GM19099 (cell line): ENCODE results near the gene CBFA2T3.

Experiments
- POLR2A ChIP-seq: IDR thresholded peaks from 3 replicates; pipeline ENCODE4 v1.6.1; 2011; ENCODE audit warnings: low read depth; ENCODE audit not compliant: insufficient read length; ENCODE audit errors: extremely low read depth

CBFA2T3 gene

DNA sequence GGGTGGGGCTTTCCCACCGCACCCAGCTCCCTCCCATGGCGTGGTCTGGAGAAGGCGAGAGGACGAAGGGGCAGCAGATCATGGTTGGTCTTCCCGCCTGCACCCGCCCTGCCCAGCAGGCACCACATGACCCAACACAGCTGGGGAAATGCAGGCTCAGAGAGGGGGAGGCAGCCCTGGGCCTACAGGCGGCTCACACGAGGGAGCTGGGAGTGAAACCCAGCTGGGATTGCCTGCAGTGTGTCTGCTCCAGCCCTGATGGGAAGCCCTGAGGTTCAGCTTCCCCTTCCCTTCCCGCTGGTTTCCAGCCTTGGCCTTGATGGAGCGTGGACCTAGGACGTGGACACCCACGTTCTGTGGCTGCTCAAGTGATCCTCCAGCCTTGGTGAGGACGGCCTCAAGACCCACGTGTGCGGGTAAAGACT lies 90.6 kb downstream of the CBFA2T3 start:
- TF ChIP-seq POLR2A = no peak

DNA sequence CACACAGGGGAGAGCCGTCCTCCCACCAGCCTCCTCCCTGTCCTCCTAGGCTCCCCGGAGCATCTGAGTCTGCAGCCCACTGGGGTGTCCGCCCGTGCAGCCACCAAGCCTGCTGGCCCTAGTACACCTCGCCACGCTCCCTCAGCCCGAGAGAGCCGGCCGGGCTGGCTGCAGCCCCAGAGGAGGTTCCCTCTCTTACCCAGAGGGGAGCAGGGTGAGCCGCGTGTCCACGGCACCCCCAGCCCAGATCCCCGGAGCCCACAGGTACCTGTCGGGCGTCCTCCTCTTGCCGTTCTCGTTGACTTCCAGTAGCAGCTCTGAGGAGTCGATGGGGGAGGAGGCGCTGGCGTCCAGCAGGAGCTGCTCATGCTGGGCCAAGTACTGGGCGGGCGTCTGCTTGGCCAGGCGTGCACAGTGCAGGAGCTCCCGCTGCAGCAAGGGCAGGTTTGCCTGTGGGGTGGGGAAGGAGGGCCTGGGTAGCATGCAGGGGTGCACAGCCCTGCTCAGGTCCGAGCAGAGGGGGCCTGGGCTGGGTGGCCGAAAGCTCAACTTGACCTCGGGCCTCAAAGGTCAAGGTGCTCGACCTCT lies 91.2 kb downstream of the CBFA2T3 start:
- no peak for TF ChIP-seq POLR2A

DNA sequence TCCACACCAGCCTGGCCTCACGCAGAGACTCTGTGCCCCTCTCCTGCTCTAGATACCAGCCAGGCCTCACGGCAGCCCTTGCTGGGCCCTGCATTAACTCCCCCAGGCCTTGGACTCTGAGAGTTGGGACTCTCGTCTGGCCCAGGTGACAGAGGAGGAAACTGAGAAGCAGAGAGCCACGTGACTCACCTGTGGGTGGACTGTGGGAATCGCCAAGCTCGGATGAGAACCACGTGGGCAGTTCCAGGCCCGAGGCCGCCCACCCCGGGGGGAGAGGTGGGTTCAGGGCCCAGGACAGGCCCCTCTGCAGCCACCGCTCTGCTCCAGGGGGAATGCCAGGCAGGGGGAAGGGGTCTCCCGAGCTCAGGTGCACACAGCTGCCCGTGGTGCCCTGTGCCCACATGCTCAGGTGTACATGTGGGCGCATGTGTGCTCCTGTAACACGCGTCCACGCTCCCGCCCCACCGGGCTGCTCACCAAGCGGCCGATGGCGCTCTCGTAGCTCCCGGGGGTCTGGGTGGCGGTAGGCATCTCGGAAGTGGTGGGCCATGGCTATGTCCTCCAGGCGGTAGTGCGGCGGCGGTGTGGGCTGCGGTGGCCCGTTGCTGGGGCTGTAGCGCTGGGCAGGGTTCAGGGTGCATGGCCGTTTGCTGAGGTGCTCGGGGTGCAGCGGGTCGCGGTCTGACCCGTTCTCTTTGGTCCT lies 92.3 kb downstream of the CBFA2T3 start:
- no peak for TF ChIP-seq POLR2A

DNA sequence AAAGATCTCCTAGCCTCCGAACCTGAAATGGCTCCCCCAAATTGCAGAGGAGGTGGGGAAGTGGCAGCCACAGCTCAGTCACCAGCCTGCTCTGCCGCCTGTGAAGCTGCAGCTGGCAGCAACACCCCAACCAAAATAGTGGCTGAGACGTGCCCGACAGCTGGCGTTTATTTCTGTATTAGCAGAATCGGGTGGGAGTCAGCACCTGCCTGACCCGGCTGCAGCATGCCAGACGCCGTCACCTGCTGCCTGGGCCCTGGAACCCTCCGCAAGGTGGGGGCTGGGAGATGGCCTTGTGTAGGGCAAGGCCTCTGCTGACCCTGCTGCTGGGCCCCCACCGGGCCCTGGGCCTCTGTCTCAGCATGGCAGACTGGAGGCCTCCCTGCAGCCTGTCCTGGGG lies 93.1 kb downstream of the CBFA2T3 start:
- no peak for TF ChIP-seq POLR2A

GRCh38 chr16:88883117-88883895 lies 93.7 kb downstream of the CBFA2T3 start:
- TF ChIP-seq POLR2A = no peak

DNA sequence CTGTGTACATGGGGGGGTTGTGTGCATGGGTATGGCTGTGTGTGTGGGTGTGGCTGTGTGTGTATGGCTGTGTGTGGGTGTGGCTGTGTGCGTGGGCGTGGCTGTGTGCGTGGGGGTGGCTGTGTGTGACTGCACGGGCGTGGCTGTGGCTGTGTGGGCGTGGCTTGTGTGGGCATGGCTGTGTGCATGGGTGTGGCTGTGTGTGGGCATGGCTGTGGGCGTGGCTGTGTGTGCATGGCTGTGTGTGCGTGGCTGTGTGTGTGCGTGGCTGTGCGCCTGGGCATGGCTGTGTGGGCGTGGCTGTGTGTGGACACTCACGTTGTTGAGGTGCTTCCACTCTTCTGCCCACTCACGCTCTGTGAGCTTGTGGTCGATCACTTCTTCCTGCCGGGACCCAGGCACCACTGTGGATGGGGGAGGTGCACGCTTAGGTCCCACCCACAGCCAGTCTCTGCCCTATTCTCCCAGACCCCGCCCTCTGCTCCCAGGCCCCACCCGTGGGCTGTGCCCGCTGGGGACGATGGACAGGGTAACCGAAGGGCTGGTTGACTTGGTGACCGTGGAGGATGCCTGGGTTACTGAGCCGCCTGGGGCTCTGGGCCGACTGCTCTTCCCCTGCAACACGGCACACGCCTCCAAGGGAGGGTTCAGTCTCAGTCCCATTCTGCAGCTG lies 94.5 kb downstream of the CBFA2T3 start:
- TF ChIP-seq POLR2A = no peak

DNA sequence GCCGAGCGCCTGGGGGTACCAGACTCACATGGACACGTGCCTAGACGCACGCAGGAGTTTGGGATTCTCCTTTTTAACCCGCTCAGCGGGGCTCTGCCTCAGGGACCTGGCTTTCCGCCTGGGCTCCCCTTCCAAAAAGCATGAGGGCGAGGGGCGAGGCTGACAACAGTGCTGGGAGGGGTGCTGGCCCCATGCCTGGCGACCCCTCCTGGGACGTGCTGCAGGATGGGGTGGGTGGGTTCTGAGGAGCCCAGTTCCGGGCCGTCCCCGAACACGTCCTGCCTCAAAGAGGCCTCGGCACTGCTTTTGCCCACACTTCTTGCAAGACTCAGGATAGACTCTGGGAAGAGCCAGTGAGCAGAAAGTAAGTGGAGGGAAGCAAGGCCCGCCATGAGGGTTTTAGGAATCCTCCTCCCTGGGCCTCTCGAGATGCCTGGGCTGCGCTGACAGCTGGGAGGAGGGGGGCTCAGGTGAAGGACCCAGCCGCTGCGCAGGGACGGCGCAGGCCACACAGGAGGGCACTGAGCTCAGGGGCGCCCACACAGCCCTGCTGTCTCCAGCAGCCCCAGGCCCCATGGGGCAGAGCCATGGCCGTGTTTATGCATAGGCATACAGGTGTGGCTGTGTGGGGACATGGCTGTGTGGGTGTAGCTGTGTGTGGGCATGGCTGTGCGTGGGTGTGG lies 95.2 kb downstream of the CBFA2T3 start:
- TF ChIP-seq POLR2A = no peak

GRCh38 chr16:88881007-88881615 lies 95.9 kb downstream of the CBFA2T3 start:
- no peak for TF ChIP-seq POLR2A

- TF ChIP-seq POLR2A = no peak
Measured at GRCh38 chr16:88880226-88881006, 96.6 kb downstream of the CBFA2T3 start.

DNA sequence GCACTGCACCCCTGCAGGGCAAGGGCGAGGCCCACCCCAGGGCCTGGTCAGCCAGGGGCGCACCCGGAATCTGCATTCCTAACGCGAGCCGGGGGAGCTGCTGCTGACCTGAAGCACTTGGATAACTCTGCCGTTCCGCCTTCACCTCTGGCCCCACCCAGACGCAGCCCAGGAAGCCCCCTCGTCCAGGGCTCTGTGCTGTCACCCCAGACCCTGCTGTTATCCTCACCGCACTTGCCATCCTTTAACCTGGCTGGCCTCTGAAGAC lies 97.3 kb downstream of the CBFA2T3 start:
- no peak for TF ChIP-seq POLR2A

DNA sequence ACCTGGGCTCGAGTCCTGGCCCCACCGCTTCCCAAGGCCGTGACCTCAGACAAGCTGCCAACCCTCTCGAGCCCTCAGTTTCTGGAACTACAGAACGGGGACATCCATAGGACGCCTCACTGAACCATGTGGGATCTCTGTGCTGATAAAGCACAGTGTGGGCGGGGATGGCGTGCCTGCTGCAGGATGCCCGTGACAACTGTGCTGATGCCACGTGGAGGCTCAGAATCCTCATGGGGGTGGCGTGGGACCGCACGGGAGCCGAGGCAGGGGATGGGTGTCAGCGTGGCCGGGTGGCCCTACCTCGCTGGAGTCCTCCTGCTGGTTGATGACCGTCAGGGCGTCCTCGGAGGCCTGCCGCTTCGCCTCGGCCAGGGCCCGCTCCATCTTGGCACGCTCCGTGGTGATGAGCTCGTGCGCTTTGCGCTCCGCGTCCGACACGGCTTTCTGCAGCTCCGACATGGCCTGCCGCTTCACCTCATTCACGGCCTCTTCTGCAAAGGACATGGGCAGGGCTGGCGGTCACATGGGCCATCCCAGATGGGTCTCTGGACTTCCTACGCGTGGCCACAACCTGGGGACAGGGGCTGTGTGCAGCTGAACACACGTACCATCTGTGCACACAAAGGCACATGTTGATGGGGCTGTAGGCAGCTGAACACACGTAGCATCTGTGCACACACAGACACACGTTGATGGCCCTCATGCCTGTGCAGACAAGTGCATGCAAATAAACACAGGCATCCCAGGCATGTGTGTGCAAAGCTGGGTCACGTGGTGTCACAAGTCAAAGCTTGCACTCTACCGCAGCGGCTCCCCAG lies 97.8 kb downstream of the CBFA2T3 start:
- no peak for TF ChIP-seq POLR2A

DNA sequence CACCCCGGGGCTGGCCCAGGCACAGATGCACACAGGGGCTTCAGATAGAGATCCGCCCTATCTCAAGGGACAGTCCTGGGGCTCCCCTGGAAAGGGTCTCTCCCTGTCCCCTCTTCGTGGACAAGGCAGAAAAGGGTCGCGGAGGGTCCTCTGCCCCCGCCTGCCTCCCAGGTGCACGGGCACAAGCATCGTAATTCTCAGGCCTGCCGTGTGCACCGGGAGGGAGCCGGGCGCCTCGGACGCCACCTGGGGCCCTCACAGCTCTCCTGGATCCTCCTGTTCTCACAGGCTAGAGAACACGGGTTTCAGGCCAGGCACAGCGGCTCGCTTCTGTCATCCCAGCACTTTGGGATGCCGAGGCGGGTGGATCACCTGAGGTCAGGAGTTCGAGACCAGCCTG lies 98.7 kb downstream of the CBFA2T3 start:
- TF ChIP-seq POLR2A = no peak

GRCh38 chr16:88877564-88878289 lies 99.3 kb downstream of the CBFA2T3 start:
- TF ChIP-seq POLR2A = no peak

- TF ChIP-seq POLR2A = no peak
Measured at GRCh38 chr16:88876942-88877526, 100.0 kb downstream of the CBFA2T3 start.
